SK-N-SH (cell line): ENCODE data around the gene SORBS1. TPM values are rescaled to one million over a fixed set of nuclear protein-coding genes. Genes with fewer than 3 reads are reported as not detected.

Experiments used
- CTCF ChIA-PET: fragments of 300-600, 350-600 bp; formaldehyde crosslinking; extraction: SDS; loops from one replicate; lab custom pipeline; 2021; lab: Yijun Ruan, JAX
- POLR2A ChIA-PET: fragments of 350-600 bp; sonication (Branson Sonifier 250); formaldehyde crosslinking; extraction: SDS; loops from one replicate; lab custom pipeline; 2020; ENCODE audit warnings: antibody characterized with exemption, inconsistent platforms; lab: Yijun Ruan, JAX
- DNase-seq: peaks from one replicate; pipeline ENCODE4 v3.0.0; 2012
- H2AFZ ChIP-seq: fragments of 200-600 bp; sonication (generic); 2 replicates; pipeline ENCODE4 v1.8.1; 2016; ENCODE audit warnings: antibody characterized with exemption, mild to moderate bottlenecking, low read depth
- H3F3A ChIP-seq: fragments of 200-600 bp; sonication (generic); replicated peaks from 2 replicates; pipeline ENCODE3; 2016; ENCODE audit warnings: antibody characterized with exemption, mild to moderate bottlenecking; ENCODE audit not compliant: insufficient read depth
- H3K27ac ChIP-seq, 2 experiments: fragments of 200-500 bp in 1 of 2; fragments of 200-600 bp in 1 of 2; sonication (Bioruptor generic) in 1 of 2; sonication (generic), shearing (Covaris generic) in 1 of 2; 2 replicates each; pipeline versions ENCODE4 v1.5.1 to v1.6.1; 2014 to 2016; ENCODE audit warnings: low read depth in 2 of 2, inconsistent platforms in 1 of 2, low read length in 1 of 2, mild to moderate bottlenecking in 1 of 2, mixed read lengths in 1 of 2
- H3K27me3 ChIP-seq: fragments of 200-600 bp; sonication (generic), shearing (Covaris generic); 2 replicates; pipeline ENCODE4 v1.6.1; 2016; ENCODE audit warnings: mixed run types; ENCODE audit not compliant: insufficient read depth
- H3K36me3 ChIP-seq, 2 experiments: fragments of 200-500 bp in 1 of 2; fragments of 200-600 bp in 1 of 2; sonication (Bioruptor generic) in 1 of 2; sonication (generic) in 1 of 2; replicated peaks in 1 of 2; 2 replicates each; pipeline versions ENCODE3 to v1.5.1; 2014 to 2016; ENCODE audit warnings: low read length in 1 of 2, mild to moderate bottlenecking in 1 of 2; ENCODE audit not compliant: insufficient read depth in 2 of 2, control insufficient read depth in 1 of 2
- H3K4me1 ChIP-seq, 2 experiments: fragments of 200-500 bp in 1 of 2; fragments of 200-600 bp in 1 of 2; sonication (Bioruptor generic) in 1 of 2; sonication (generic), shearing (Covaris generic) in 1 of 2; 2 replicates each; pipeline versions ENCODE4 v1.5.1 to v1.6.1; 2014 to 2016; ENCODE audit warnings: low read depth in 1 of 2, low read length in 1 of 2, mixed run types in 1 of 2; ENCODE audit not compliant: insufficient read depth in 2 of 2, control insufficient read depth in 1 of 2
- H3K4me2 ChIP-seq: fragments of 200-600 bp; sonication (generic), shearing (Covaris generic); 2 replicates; pipeline ENCODE4 v1.6.1; 2017; ENCODE audit warnings: mixed run types
- H3K4me3 ChIP-seq, 2 experiments: fragments of 200-500 bp in 1 of 2; fragments of 200-600 bp in 1 of 2; sonication (Bioruptor generic) in 1 of 2; sonication (generic), shearing (Covaris generic) in 1 of 2; 2 replicates each; pipeline versions ENCODE4 v1.5.1 to v1.8.1; 2014 to 2016; ENCODE audit warnings: low read depth in 2 of 2, inconsistent platforms in 1 of 2, low read length in 1 of 2, mild to moderate bottlenecking in 1 of 2, mixed read lengths in 1 of 2, moderate library complexity in 1 of 2
- H3K79me2 ChIP-seq: fragments of 200-600 bp; sonication (generic); 2 replicates; pipeline ENCODE4 v1.8.1; 2017; ENCODE audit warnings: mild to moderate bottlenecking; ENCODE audit not compliant: insufficient read depth
- H3K9ac ChIP-seq: fragments of 200-600 bp; sonication (generic); 2 replicates; pipeline ENCODE4 v1.6.1; 2017; ENCODE audit warnings: mixed run types
- H3K9me2 ChIP-seq: fragments of 200-600 bp; sonication (generic); 2 replicates; pipeline ENCODE4 v1.6.1; 2017; ENCODE audit warnings: mixed run types
- H3K9me3 ChIP-seq: fragments of 200-600 bp; sonication (generic); 2 replicates; pipeline ENCODE4 v1.6.1; 2017; ENCODE audit warnings: mixed run types, mild to moderate bottlenecking, moderate library complexity
- H4K20me1 ChIP-seq: fragments of 200-600 bp; sonication (generic); 2 replicates; pipeline ENCODE4 v1.6.1; 2017; ENCODE audit warnings: mild to moderate bottlenecking, mixed run types; ENCODE audit not compliant: insufficient read depth
- FOSL2 ChIP-seq: IDR thresholded peaks from 2 replicates; pipeline ENCODE4 v1.4.0; 2012; ENCODE audit warnings: low read depth, mild to moderate bottlenecking, moderate library complexity, borderline replicate concordance
- JUND ChIP-seq: IDR thresholded peaks from 2 replicates; pipeline ENCODE4 v1.4.0; 2012
- NFIC ChIP-seq: IDR thresholded peaks from 2 replicates; pipeline ENCODE4 v1.4.0; 2012; ENCODE audit warnings: borderline replicate concordance
- PBX3 ChIP-seq: IDR thresholded peaks from 2 replicates; pipeline ENCODE4; 2012
- RAD21 ChIP-seq: IDR thresholded peaks from 2 replicates; pipeline ENCODE4 v1.6.1; 2012; ENCODE audit warnings: mild to moderate bottlenecking, low read length
- RFX5 ChIP-seq: IDR thresholded peaks from 2 replicates; pipeline ENCODE4 v1.6.1; 2012; ENCODE audit warnings: mild to moderate bottlenecking, improper control_type of control experiment, low read length
- RXRA ChIP-seq: IDR thresholded peaks from 2 replicates; pipeline ENCODE4 v1.4.0; 2012; ENCODE audit warnings: low read depth, mild to moderate bottlenecking, borderline replicate concordance
- TAF1 ChIP-seq: IDR thresholded peaks from 2 replicates; pipeline ENCODE4 v1.6.1; 2012; ENCODE audit warnings: low read depth, mild to moderate bottlenecking, low read length, moderate library complexity, borderline replicate concordance
- TCF12 ChIP-seq: IDR thresholded peaks from 2 replicates; pipeline ENCODE4 v1.4.0; 2012
- TEAD4 ChIP-seq: IDR thresholded peaks from 2 replicates; pipeline ENCODE4 v1.4.0; 2012; ENCODE audit warnings: mild to moderate bottlenecking, borderline replicate concordance; ENCODE audit not compliant: insufficient read depth
- ZBTB33 ChIP-seq: IDR thresholded peaks from 2 replicates; pipeline ENCODE4 v1.4.0; 2012; ENCODE audit warnings: low read depth, borderline replicate concordance
- WGBS: methylation state at CpG from one replicate; pipeline ENCODE4 v1.1.6; 2017; ENCODE audit warnings: low lambda C conversion rate; 5-methylcytosine and 5-hydroxymethylcytosine counted together
- polyA plus RNA-seq, 3 experiments: library from polyadenylated mRNA; depleted of rRNA; stranded (reverse); fragments of >200 nt; gene quantifications; 2 replicates each; pipeline ENCODE4 v1.2.3, GENCODE V29; 2012

The SORBS1 gene
- polyA plus RNA-seq, 1 of the 3 experiments (the other 2 are of a cell fraction) = 0.36 TPM

- TF ChIP-seq ZBTB33 = no peak
- 0 out of 2 replicates have a peak, but pooled peaks have one; percentile 32 for TF ChIP-seq RFX5
- no peak for TF ChIP-seq RXRA
- no peak for TF ChIP-seq TEAD4
- TF ChIP-seq, all 33 proteins: peak for 5
Measured at GRCh38 chr10:95445837-95446486, 115.2 kb downstream of the SORBS1 start (continued).

- POLR2A ChIA-PET = no interaction called here
- peaks cover 4% of the 10 kb centered on the region in 2 experiments; a peak in 2 of 4 replicates for H3K4me1 ChIP-seq
- WGBS = 50% methylated on average over 6 of the region's 6 CpGs
Measured at GRCh38 chr10:95445223-95445836, 115.8 kb downstream of the SORBS1 start.

More at GRCh38 chr10:95445223-95445836, 115.8 kb downstream of the SORBS1 start:
- Histone ChIP-seq H3K79me2 (no peaks in the 10 kb centered on the region), H3K27me3 (no peaks in the 10 kb centered on the region), H3K9ac (no peak overlapping the region), H3K4me3 (no peak overlapping the region), H2AFZ (no peak overlapping the region; the same call in 1 of the 2 replicates), H3K9me2 (no peaks in the 10 kb centered on the region), H3K4me2 (peak overlapping the region; percentile 46; the same call in 1 of the 2 replicates), H3F3A (peaks cover 8% of the 10 kb centered on the region), H3K9me3 (no peaks in the 10 kb centered on the region), H4K20me1 (no peaks in the 10 kb centered on the region), H3K36me3 (no peaks in the 10 kb centered on the region), H3K27ac (0 out of 4 replicates have a peak overlapping the region, but pooled peaks of 1 of the 2 experiments have one; percentile 16)
- DNase-seq = no peak
- CTCF ChIA-PET = interaction anchor here (0.7 to 13.9 kb wide), 36 partner anchors 9 to 849 kb away, joined by 3 to 136 read pairs (median 5); partner anchors contain the start of gene SORBS1
- no peak for TF ChIP-seq TAF1
- no peak for TF ChIP-seq RAD21
- peak; percentile 91 for TF ChIP-seq NFIC
- TF ChIP-seq TCF12 = peak; percentile 44
- TF ChIP-seq FOSL2 = peak; percentile 69; the same call in 1 of the 2 replicates
- TF ChIP-seq TEAD4 = 0 out of 2 replicates have a peak, but pooled peaks have one; percentile 36
- TF ChIP-seq JUND = peak; percentile 67
- TF ChIP-seq PBX3 = no peak
